HG02571 (cell line): ENCODE measurements around the gene SMPDL3A.
A peak's percentile ranks its signal among the peaks of the same experiment; 100 is the strongest.

ENCODE experiments used
- ATAC-seq: cut with Tn5 transposase; IDR thresholded peaks from one replicate; pipeline ENCODE4 v1.9.1; 2021; ENCODE audit warnings: mild to moderate bottlenecking, moderate library complexity; ENCODE audit not compliant: unreplicated experiment

Gene SMPDL3A

DNA sequence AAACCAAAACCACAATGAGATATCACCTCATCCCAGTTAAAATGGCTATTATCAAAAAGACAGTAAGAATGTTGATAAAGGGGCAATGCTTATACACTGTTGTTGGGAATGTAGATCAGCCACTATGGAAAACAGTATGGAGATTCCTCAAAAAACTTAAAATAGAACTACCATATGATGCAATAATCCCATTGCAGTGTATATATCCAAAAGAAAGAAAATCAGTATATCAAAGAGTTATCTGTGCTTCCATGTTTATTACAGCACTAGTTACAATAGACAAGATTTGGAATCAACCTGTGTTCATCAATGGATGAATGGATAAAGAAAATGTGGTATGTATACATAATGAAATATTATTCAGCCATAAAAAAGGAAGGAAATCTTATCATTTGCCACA lies 13.1 kb upstream of the SMPDL3A start:
- ATAC-seq: no peak

DNA sequence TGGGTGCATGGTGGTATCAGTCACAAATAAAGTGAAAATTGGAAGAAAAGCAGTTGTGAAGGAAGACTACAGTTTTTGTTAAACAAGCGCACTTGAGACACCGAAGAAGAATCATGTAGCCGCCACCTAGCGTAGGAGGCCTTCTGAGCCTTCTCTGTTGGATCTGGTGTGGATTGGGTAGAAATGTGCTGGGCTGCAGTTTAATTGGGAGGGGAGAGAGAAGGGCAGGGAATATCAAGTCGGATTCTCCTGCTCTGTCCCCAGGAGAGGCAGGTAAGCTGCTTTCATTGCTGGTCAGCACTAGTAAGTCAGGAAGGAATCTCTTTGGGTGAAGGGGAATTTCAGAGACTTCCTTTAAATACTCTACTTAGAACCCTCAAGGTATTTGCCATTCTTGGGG lies 10.8 kb upstream of the SMPDL3A start:
- ATAC-seq: no peak

DNA sequence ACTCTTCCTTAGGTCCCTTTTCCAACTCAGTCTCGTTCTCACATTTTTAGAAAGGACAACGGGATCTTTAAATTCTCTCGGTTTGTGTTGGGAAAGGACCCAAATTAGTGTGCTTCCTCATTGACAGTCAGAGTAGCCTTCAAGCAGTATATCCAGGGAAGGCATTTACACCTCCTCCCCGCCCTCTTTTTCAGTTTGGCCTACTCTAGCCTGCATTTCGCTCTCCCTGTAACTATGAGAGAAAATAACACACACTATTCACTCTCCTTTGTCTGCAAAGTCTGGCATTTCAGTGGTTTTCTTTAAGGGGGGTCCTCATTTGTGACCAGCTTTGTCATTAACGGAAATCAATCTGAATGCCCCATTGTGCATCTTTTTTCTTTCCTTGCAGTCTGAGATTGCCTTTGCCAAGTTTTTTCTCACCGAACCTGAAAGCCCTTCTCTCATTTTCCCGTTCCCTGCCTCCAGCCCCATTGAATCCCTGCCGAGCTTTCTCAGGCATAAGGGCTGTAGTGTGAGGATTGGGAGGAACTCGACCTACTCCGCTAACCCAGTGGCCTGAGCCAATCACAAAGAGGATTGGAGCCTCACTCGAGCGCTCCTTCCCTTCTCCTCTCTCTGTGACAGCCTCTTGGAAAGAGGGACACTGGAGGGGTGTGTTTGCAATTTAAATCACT lies 9.9 kb upstream of the SMPDL3A start:
- ATAC-seq: no peak

DNA sequence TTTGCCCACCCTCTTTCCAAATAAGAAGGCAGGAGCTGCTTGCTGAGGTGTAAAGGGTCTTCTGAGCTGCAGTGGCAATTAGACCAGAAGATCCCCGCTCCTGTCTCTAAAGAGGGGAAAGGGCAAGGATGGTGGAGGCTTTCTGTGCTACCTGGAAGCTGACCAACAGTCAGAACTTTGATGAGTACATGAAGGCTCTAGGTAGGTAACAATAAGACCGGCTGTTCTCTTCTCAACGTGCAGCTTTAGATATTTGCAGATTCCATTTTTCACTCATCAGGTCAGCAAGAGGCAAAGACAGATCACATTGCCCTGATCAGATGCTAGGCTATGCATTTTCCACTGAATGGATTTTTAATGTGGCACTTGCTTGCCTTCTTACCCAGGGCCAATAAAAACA lies 9.4 kb upstream of the SMPDL3A start, which contains the start of gene FABP7:
Gene FABP7 (plus strand): TSS at position 50 of the 400 bp plus-strand sequence. CDS start 79 bp downstream, at position 129.
- no peak for ATAC-seq

DNA sequence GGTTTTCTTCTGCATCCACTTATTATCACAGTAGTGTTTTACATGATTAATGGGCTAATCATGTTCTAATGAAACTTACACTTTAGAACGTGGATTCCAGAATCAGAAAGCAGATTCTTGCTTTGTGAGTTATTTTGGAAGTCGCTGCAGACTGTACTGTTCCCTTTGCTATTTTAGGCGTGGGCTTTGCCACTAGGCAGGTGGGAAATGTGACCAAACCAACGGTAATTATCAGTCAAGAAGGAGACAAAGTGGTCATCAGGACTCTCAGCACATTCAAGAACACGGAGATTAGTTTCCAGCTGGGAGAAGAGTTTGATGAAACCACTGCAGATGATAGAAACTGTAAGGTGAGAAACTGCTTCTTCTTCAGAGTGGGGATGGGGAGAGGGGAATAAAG lies 8.9 kb upstream of the SMPDL3A start:
- ATAC-seq: no peak

DNA sequence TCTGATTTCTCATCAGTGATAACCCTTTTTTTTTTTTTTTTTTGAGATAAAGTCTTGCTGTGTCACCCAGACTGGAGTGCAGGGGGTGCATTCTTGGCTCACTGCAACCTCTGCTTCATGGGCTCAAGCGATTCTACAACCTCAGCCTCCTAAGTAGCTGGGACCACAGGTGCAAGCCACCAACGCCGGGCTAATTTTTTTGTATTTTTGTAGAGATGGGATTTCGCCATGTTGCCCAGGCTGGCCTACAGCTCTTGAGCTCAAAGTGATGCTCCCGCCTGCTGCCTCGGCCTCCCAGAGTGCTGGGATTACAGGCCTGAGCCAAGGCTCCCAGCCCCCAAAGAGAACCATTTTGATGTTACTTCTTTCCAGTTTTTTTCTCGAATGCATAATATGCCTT lies 7.3 kb upstream of the SMPDL3A start:
- no peak for ATAC-seq

DNA sequence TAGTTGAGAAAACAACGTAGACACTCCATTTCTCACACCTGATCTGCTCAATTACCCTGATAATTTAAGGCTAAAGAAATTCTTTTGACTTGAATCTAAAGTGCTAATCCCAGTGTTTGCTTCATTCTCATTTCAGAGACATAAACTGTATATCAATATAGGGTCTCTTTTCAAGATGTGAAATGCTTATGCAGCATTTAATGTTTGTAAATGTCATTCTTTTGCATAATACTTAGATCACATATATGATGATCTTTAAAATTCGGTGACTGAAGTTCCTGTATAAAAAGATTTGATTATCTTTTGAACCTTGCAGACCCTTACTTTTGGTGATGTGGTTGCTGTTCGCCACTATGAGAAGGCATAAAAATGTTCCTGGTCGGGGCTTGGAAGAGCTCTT lies 5.7 kb upstream of the SMPDL3A start:
- ATAC-seq: no peak

DNA sequence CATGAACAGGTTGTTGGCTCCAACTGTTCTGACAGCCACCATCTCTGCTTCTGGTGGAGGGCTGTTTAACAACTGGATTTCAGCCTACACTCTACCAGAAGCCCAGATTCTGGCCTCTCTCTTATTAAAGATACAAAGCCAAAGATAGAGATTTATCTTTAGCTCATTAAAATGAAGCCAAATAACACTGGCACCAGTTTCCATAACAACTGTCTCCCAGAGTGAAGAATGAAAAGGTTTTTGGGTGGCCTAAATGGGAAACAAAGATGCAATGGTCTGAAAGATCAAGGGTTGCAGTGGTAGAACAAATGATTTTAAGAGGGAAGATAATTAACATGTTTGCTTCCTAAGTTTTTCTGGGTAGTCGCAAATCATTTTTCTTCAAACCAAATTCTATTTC lies 3.2 kb upstream of the SMPDL3A start:
- ATAC-seq: no peak

DNA sequence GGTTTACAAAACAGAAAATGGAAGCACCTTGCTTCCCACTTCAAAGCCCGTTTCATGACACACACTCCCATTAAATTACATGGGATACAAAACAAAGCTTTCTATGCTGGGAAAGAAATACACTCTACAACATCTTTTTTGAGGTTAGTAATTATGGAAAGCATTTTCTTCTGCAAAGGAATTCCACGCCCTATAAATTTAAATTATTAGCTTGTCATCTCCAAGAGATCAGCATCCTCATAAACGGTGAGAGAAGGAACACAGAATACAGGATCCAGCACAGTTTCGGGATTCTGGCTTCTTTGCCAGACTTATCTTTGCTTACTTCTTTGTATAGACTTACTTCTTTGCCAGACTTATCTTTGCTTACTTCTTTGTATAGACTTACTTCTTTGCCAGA lies 1.3 kb upstream of the SMPDL3A start:
- ATAC-seq: no peak

DNA sequence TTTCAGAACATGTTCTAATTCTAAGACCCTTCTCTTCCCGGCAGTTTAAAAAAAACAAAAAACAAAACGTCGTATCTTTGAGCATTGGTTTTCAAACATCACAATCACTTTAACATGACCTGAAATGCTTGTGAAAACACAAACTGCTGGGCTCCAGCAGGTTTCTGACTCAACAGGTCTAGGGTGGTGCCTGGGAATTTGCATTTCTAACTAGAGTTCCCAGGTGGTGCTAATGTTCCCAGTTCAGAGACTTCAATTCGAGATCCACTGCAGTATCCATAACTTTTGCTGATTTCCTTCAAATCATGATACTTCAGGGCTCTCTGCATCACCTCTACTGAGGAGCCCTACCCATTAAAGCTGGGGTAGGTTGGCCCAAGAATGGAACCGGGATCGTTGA lies 850 bp upstream of the SMPDL3A start:
- no peak for ATAC-seq

DNA sequence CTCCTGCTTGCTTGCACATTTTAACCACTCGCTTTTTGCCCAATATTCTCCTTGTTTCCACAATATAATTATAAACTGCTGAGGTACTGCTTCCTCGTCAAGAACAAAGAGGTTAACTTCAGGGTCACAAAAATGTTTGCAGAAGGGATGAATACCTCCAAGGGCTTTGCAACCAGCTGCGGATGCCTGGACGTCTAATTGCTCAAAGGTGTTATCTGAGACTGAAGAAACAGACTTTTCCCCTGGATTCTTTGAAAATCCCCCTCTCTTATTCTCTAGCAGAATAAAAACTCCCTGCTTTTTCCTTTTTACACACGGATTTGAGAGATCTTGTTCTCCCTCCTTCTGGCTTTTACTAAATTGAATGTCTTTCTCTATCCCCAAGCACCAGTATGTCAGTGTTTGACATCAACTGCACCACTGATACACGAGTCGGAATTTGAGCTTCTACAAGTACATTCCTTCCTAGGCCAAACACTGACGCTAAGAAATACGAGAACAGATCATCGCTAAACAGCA lies 336 bp upstream of the SMPDL3A start:
- ATAC-seq: no peak

DNA sequence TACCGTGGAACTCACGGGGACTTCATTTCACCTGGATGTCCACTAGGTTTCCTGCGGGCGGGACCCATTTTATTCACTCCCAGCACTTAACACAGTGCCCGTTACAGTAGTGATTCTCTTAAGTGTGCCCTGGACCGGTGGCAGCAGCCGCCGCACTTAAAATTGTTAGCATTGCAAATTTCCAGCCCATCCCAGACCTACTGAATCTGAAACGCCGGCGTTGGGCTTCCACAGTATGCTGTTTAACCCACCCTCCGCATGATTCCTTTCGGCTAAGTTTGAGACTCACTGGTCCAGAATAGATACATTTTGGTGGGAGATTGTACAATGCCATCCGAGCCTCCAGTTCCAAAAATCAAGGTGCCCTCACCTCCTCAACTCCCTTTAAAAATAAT lies 967 bp downstream of the SMPDL3A start:
- no peak for ATAC-seq

DNA sequence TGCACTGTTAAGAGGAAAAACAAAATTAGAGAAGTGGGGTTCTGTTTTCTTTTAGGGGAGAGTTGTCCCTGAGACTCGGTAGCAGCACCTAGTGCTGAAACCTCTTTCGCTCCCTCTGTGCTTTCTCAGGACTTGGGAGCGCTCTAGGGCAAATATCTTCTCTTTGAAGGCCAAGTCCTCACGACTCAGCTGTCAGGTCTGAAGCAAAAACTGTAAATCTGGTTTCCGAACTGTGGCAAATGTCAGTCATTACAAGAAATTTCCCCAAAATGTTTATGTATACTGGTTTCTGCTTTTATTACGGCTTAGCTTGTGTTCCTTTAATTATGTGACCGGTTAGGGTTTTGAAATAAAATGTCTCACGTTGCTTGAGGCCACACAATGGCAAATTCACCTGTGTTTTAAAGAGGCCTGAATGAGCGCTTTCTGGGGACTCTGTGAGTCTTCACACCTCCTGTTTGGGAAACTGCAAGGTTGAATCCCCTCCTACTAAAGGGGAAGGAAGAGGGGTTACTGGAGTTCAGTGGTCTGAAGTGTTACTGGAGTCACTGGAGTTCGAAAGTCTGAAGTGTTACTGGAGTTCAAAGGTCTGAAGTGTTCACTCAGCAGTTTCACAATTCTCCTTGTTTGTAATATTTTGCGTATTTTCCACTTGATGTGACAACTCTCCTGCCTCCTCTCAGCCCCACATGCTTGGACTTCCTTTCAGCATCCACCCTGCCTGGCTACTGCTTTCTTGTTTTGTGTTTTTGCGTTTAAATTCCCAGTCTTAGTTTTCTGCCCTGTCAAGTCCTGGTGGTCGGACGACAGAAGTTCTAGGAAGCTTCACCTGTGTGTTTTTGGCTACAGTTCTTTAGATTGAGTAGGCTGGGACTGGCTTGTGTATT lies 1.6 kb downstream of the SMPDL3A start:
- ATAC-seq: no peak

DNA sequence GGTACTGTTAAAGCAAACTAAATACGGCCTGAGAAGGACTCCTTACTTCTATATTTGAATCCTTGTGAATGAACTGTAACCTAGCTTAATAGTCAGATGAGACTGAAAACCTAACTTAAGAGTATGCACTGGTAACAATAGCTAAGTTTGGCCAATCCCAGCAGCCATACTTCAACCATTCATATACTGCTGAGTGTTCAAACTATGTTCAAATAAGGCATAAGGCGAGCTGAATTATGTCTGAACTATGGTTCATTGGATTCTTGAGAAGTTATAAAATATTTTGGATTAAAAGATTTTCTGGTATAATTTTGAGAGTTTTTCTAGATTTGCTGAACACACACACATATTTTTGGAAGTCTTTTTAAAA lies 2.2 kb downstream of the SMPDL3A start:
- ATAC-seq: no peak

DNA sequence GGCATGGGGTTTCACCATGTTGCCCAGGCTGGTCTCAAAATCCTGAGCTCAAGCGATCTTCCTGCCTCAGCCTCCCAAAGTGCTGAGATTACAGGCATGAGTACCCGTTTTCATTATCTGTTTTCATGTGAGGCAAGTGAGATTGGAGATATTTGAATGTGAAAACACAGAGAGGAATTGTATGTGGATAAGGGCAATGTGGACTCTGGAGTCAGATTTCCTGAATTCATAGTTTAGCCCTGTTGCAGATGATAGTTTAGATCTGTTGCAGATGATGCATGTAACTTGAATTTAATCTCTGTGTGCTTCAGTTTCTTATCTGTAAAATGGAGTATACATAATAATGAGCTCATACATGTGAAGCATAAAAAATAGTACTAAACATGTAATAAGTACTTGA lies 3.7 kb downstream of the SMPDL3A start:
- no peak for ATAC-seq

DNA sequence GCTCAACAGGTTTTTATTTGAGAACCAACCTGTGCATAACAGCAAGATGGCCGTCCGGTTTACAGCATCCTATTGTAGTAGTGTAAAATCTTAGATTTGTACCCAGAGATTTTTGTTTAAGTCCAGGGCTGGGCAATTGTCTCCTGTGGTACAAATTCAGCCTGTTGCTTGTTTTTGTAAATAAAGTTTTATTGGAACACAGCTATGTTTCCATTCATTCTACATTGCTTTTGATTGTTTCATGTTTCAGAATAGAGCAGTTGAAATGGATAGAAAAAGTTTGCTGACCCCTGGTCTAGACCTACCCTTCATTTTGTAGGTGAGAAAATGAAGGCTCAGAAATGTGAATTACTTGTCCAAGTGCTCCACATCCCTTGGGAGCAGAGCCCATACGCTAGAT lies 8.5 kb downstream of the SMPDL3A start:
- no peak for ATAC-seq

DNA sequence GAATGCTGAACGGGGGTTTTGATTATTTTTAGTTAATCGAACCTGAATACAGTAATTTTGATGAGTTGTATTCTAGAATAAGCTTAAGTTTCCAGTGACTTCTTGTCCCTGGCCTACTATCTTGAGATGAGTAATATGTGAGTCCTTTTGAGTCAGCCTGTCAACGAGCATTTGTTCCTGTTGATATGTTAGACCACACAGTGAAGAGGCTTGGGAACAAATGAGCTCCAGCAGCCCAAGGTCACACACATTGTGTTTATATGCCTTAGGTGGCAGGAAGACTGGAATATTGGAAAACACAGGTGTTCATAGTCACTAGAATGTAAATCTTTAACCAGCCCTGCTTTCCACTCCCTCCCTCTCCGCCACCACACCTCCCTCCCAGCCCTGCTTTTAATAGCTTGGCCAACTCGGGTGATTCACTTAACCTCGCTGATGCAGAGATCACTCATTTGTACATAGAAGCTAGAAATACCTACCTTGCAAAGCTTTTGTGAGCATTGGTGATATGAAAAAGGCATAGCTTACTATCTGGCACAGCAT lies 9.1 kb downstream of the SMPDL3A start:
- ATAC-seq: peak; percentile 74

DNA sequence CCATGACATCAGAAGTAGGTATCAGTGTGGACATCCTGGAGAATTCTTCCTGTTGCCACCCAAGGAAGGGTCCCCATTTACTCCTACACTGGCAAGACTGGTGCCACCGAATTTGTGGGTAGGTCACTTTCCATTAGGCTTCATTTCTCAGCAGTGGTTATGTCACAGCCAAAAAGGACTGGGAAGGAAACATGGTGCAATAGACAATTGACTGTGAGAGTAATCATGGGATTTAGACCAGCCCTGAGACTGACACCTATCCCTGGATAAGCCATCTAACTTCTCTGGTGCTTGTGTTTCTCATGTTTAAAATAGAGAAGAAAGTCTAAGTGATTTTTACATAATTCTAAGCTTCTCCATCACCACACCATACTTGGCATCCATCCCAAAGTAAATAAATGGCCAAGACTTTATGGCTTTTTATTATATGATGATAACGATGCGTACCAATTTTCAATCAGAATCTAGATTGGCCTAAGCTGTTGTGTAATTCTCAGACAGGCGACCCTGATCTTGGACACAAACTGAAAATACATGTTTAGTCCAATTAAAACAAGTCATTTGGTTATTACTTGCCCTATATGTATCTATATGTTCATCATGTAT lies 10.2 kb downstream of the SMPDL3A start:
- ATAC-seq: no peak

DNA sequence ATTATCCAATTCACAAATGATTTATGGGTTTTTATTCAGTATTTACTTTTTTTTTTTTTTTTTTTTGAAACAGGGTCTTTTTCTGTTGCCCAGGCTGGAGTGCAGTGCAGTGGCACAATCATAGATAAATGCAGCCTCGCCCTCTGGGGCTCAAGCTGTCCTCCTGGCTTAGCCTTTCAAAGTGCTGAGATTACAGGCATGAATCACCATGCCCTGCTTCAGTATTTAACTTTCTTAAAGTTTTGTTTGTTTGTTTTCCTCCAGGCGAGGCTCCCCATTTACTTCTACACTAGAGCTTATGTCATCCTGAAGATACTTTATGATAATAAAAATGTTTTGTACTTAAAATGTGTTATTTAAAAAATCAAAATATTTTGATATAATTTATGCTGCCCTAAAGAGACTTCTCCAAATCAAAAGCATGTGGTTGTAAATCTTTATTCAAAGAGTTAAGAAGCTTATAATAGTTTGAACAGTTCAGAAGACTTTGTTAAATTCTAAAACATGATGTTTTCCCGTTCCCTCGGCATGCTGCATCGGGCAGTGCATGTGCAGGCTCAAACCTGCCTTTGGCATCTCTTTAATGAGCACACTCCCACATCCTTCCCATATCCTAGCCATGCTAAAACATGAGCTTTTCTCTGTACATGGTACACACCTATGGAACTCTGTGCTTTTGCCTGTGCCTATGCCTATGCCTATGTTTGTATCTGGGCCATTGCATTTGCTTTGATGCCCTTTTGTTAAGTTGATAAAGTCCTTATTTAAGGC lies 11.0 kb downstream of the SMPDL3A start:
- no peak for ATAC-seq

DNA sequence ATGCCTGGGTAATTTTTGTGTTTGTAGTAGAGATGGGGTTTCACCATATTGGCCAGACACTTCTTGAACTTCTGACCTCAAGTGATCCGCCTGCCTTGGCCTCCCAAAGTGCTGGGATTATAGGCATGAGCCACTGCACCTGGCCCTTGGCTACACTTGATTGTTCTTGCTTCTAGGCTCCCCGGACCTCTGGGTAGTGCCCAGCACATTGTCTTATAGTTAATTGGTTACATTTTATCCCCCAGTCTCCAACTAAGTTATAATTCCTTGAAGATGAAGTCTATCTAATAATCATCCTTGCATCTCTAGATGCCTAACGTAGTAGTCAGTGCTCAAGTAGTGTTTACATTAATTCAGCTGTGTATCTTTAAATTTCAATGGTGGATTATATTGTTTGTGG lies 11.8 kb downstream of the SMPDL3A start:
- ATAC-seq: no peak

DNA sequence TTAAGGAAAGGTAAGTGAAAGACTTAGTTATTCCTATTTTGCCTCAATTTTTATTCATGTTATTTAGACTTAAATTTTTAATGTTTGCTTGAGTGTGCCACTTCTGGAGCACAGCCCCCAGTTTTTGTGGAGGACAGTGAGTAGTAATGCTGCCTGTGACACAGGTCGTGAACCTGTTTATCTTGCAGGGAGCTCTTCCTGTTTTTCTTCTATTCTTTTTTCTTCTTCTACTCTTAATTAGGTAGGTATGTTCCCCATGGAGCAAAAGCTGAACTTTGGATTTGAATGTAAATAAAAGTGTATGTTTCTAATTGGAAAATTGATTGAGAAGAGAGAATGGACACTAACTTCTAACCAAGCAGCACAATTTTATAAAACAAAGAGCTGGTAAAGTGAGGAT lies 12.3 kb downstream of the SMPDL3A start:
- ATAC-seq: no peak
